HepG2 (cell line): ENCODE results near the gene B4GALT5. TPM values are rescaled to one million over a fixed set of nuclear protein-coding genes. Genes with fewer than 3 reads are reported as not detected.

Experiments
- ATRX ChIP-seq: sonication (generic); formaldehyde crosslinking; IDR thresholded peaks from 2 replicates; pipeline ENCODE4 v1.4.0; 2020; ENCODE audit warnings: missing genetic modification reagents, borderline replicate concordance
- DR1 ChIP-seq: sonication (generic); formaldehyde crosslinking; IDR thresholded peaks from 2 replicates; pipeline ENCODE4 v1.8.0; 2021; ENCODE audit warnings: mild to moderate bottlenecking, missing genetic modification reagents, inconsistent platforms
- ETV5 ChIP-seq: IDR thresholded peaks from 2 replicates; pipeline ENCODE4 v1.6.1; 2018; ENCODE audit warnings: missing biosample characterization, missing genetic modification reagents, inconsistent platforms, borderline replicate concordance
- FOXM1 ChIP-seq: sonication (generic); formaldehyde crosslinking; IDR thresholded peaks from 2 replicates; pipeline ENCODE4 v1.5.0; 2020; ENCODE audit warnings: missing genetic modification reagents
- FOXP1 ChIP-seq, 2 experiments: fragments of 450-650 bp in 1 of 2; IDR thresholded peaks; 2 replicates each; pipeline ENCODE4 v1.6.1; 2017 to 2018; ENCODE audit warnings: antibody characterized with exemption in 1 of 2
- HNF4A ChIP-seq: sonication (generic); formaldehyde crosslinking; IDR thresholded peaks from 2 replicates; pipeline ENCODE4 v1.4.0; 2020; ENCODE audit warnings: missing genetic modification reagents
- KLF6 ChIP-seq: IDR thresholded peaks from 2 replicates; pipeline ENCODE4 v1.8.0; 2016; ENCODE audit warnings: missing biosample characterization, missing genetic modification reagents
- NR2C2 ChIP-seq: sonication (generic); formaldehyde crosslinking; IDR thresholded peaks from 2 replicates; pipeline ENCODE4 v1.4.0; 2020; ENCODE audit warnings: missing genetic modification reagents, mild to moderate bottlenecking, moderate library complexity, borderline replicate concordance
- NR2F1 ChIP-seq, 2 experiments: fragments of 450-650 bp in 1 of 2; formaldehyde crosslinking in 1 of 2; IDR thresholded peaks; 2 replicates each; pipeline versions ENCODE4 v1.5.0 to v1.6.1; 2016 to 2020; ENCODE audit warnings: mild to moderate bottlenecking in 1 of 2, missing compliant biosample characterization in 1 of 2, missing genetic modification reagents in 1 of 2, moderate library complexity in 1 of 2
- PLRG1 ChIP-seq: fragments of 450-650 bp; conservative IDR thresholded peaks from 2 replicates; pipeline ENCODE4 v1.6.1; 2016
- REXO4 ChIP-seq: sonication (generic); formaldehyde crosslinking; IDR thresholded peaks from 2 replicates; pipeline ENCODE4 v1.8.0; 2022; ENCODE audit warnings: missing genetic modification reagents, mild to moderate bottlenecking, borderline replicate concordance
- ZFAT ChIP-seq: sonication (generic); formaldehyde crosslinking; conservative IDR thresholded peaks from 2 replicates; pipeline ENCODE4 v1.8.1; 2023; ENCODE audit warnings: missing genetic modification reagents, inconsistent platforms
- ZFP36L1 ChIP-seq: sonication (generic); formaldehyde crosslinking; IDR thresholded peaks from 2 replicates; pipeline ENCODE4 v1.8.0; 2022; ENCODE audit warnings: mild to moderate bottlenecking, missing genetic modification reagents, moderate library complexity
- ZNF143 ChIP-seq: sonication (generic); formaldehyde crosslinking; IDR thresholded peaks from 2 replicates; pipeline ENCODE4 v1.4.0; 2020; ENCODE audit warnings: missing genetic modification reagents
- ZNF264 ChIP-seq: sonication (generic); formaldehyde crosslinking; IDR thresholded peaks from 2 replicates; pipeline ENCODE4 v1.4.0; 2020; ENCODE audit warnings: missing genetic modification reagents
- polyA plus RNA-seq, 8 experiments: library from polyadenylated mRNA; depleted of rRNA in 3 of 8; stranded (reverse) in 7 of 8; unstranded in 1 of 8; fragments of >200 nt; fragmentation: Illumina TruSeq in 4 of 8; extraction: Trizol in 4 of 8; gene quantifications; 2 replicates each; pipeline versions ENCODE4 v1.2.1 to v1.2.3, GENCODE V29; 2011 to 2016; ENCODE audit warnings: low read depth in 4 of 8, missing spikeins in 1 of 8, mixed read lengths in 1 of 8; ENCODE audit not compliant: insufficient read depth in 1 of 8
- total RNA-seq, 5 experiments: library from RNA; depleted of rRNA; stranded (reverse); fragments of >200 nt; fragmentation: Illumina TruSeq; extraction: Trizol; gene quantifications; 2 replicates each; pipeline ENCODE4 v1.2.3, GENCODE V29; 2016; ENCODE audit warnings: low read depth in 1 of 5
- TF ChIP-seq, protein P1 (sequence below): sonication (generic); formaldehyde crosslinking; IDR thresholded peaks from 2 replicates; pipeline ENCODE4 v1.4.0; 2020; ENCODE audit warnings: missing genetic modification reagents, borderline replicate concordance
- TF ChIP-seq, protein P2 (sequence below): sonication (generic); formaldehyde crosslinking; IDR thresholded peaks from 2 replicates; pipeline ENCODE4 v1.8.0; 2022; ENCODE audit warnings: mild to moderate bottlenecking, missing genetic modification reagents, moderate library complexity
- TF ChIP-seq, protein P3 (sequence below): IDR thresholded peaks from 2 replicates; pipeline ENCODE4 v1.6.1; 2016; ENCODE audit warnings: mild to moderate bottlenecking
- TF ChIP-seq, protein P4 (sequence below): sonication (generic); formaldehyde crosslinking; IDR thresholded peaks from 2 replicates; pipeline ENCODE4 v1.4.0; 2020; ENCODE audit warnings: missing genetic modification reagents, borderline replicate concordance

B4GALT5 gene
- total and polyA plus RNA-seq, 2 of the 13 experiments (the other 11 are each of a cell fraction or from before 2014, with no cell fraction given), result 27.3 to 30.9 TPM

DNA sequence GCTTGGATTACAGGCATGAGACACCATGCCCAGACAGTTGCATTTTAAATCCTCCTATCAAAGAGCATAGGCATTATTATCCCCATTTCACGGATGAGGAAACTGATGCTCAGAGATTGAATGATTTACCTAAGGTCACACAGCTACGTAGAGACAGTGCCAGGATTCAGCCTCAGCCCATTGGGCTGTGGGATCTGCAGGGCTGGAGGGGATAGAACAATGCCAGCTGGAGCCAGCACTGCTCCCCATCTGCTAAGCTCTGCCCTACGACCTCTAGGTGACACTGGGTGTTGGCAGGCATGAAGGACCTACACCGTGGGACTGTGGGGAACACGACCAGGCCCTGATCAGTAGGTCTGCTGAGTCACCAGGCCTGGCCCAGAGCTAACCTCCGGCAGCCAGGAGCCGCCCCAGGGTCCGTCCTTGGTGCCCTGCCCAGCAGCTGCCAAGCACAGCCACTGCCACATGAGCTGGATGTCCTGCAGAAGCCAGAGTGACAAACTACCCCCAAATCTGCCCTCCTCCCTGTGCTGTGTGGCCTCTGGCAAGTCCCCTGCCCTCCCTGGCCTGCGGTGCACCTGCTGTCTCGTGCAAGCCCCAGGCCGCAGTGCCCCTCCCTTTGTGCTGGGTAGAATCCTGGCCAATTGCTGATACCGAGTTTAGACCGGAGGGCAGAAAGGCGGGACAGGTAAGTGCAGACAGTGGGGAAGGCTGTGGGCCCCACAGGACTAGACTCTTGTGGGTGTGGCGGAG, 98.1 kb downstream of the B4GALT5 start (continued):
- TF ChIP-seq, protein P1, sequence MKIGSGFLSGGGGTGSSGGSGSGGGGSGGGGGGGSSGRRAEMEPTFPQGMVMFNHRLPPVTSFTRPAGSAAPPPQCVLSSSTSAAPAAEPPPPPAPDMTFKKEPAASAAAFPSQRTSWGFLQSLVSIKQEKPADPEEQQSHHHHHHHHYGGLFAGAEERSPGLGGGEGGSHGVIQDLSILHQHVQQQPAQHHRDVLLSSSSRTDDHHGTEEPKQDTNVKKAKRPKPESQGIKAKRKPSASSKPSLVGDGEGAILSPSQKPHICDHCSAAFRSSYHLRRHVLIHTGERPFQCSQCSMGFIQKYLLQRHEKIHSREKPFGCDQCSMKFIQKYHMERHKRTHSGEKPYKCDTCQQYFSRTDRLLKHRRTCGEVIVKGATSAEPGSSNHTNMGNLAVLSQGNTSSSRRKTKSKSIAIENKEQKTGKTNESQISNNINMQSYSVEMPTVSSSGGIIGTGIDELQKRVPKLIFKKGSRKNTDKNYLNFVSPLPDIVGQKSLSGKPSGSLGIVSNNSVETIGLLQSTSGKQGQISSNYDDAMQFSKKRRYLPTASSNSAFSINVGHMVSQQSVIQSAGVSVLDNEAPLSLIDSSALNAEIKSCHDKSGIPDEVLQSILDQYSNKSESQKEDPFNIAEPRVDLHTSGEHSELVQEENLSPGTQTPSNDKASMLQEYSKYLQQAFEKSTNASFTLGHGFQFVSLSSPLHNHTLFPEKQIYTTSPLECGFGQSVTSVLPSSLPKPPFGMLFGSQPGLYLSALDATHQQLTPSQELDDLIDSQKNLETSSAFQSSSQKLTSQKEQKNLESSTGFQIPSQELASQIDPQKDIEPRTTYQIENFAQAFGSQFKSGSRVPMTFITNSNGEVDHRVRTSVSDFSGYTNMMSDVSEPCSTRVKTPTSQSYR (CRISPR knock-in tag), result no peak
- TF ChIP-seq ZNF143 (CRISPR knock-in tag) (no peak), PLRG1 (no peak), ZFAT (no peak), KLF6 (no peak), ETV5 (CRISPR knock-in tag) (no peak), NR2C2 (0 out of 2 replicates have a peak, but pooled peaks have one; percentile 21), REXO4 (CRISPR knock-in tag) (no peak), ZFP36L1 (CRISPR knock-in tag) (no peak), ATRX (no peak), FOXP1 (IDR thresholded peaks at IDR 0.05) (no peak), FOXP1 (CRISPR knock-in tag; IDR thresholded peaks at IDR 0.05) (no peak), ZNF264 (CRISPR knock-in tag) (no peak), NR2F1 (CRISPR knock-in tag; IDR thresholded peaks at IDR 0.05) (0 out of 4 replicates have a peak, but pooled peaks of 1 of the 2 experiments have one; percentile 21), FOXM1 (CRISPR knock-in tag) (no peak), HNF4A (no peak), DR1 (CRISPR knock-in tag) (no peak)
- TF ChIP-seq, protein P2, sequence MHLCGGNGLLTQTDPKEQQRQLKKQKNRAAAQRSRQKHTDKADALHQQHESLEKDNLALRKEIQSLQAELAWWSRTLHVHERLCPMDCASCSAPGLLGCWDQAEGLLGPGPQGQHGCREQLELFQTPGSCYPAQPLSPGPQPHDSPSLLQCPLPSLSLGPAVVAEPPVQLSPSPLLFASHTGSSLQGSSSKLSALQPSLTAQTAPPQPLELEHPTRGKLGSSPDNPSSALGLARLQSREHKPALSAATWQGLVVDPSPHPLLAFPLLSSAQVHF (CRISPR knock-in tag), result no peak
- TF ChIP-seq, protein P3, sequence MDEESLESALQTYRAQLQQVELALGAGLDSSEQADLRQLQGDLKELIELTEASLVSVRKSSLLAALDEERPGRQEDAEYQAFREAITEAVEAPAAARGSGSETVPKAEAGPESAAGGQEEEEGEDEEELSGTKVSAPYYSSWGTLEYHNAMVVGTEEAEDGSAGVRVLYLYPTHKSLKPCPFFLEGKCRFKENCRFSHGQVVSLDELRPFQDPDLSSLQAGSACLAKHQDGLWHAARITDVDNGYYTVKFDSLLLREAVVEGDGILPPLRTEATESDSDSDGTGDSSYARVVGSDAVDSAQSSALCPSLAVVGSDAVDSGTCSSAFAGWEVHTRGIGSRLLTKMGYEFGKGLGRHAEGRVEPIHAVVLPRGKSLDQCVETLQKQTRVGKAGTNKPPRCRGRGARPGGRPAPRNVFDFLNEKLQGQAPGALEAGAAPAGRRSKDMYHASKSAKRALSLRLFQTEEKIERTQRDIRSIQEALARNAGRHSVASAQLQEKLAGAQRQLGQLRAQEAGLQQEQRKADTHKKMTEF (CRISPR knock-in tag), result no peak
- TF ChIP-seq, protein P4, sequence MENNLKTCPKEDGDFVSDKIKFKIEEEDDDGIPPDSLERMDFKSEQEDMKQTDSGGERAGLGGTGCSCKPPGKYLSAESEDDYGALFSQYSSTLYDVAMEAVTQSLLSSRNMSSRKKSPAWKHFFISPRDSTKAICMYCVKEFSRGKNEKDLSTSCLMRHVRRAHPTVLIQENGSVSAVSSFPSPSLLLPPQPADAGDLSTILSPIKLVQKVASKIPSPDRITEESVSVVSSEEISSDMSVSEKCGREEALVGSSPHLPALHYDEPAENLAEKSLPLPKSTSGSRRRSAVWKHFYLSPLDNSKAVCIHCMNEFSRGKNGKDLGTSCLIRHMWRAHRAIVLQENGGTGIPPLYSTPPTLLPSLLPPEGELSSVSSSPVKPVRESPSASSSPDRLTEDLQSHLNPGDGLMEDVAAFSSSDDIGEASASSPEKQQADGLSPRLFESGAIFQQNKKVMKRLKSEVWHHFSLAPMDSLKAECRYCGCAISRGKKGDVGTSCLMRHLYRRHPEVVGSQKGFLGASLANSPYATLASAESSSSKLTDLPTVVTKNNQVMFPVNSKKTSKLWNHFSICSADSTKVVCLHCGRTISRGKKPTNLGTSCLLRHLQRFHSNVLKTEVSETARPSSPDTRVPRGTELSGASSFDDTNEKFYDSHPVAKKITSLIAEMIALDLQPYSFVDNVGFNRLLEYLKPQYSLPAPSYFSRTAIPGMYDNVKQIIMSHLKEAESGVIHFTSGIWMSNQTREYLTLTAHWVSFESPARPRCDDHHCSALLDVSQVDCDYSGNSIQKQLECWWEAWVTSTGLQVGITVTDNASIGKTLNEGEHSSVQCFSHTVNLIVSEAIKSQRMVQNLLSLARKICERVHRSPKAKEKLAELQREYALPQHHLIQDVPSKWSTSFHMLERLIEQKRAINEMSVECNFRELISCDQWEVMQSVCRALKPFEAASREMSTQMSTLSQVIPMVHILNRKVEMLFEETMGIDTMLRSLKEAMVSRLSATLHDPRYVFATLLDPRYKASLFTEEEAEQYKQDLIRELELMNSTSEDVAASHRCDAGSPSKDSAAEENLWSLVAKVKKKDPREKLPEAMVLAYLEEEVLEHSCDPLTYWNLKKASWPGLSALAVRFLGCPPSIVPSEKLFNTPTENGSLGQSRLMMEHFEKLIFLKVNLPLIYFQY (CRISPR knock-in tag), result no peak
